GM19324 (cell line): ENCODE results near the gene MYO18B.

ENCODE experiments used
- ATAC-seq: cut with Tn5 transposase; IDR thresholded peaks from one replicate; pipeline ENCODE4 v1.9.1; 2021; ENCODE audit warnings: mild to moderate bottlenecking, moderate library complexity; ENCODE audit not compliant: unreplicated experiment, low FRiP score

MYO18B gene

DNA sequence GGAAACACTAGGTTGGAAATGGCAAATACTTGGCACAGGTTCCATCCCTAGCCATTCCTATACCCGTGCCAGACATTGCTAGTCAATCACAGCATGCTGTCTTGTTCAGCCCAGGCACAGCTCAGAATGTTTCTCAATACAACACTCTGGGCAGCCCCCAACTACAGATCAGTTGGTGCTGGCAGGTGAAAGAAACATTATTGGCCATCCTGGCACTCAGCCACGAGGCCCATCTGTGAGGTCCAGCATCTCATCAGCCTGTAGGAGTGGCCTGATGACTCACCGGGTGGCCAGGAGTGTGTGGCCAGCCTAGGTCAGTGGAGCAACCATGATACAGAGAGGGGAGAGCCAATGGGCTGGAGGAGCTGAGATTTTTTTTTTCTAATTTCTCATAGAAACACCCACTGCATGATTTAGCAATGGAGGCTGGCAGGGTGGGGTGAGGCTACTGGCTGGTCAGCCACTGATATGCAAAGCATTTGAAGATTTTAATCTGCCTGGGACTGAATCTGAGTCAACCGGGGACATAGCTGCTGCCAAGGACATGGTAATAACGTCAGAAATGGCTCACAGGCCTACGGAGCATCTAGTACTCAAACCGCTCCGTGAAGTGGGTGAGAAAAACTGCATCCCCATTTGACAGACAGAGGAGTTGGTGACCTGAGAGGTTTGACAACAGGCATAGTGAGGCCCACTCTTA is 5.4 kb downstream of the MYO18B start:
- no peak for ATAC-seq

DNA sequence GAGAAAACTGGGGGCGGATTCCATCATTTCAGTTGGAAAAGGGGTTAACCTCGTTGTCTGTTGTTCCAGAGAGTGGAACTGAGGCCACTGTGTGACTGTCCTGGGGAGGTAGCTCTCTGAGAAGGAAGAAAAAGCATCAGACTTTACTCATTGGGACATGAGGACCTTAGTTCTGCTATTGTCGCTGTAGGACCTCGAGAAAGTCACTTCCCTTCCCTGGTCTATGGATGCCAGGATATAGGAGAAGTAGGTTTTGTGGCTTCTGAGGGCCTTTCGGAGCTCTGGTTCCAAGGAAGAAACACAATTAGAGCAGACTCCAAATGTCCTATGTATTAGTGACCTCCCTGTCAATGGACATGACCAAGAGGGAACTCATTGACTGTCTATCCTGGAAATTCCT is 6.2 kb downstream of the MYO18B start:
- no peak for ATAC-seq

DNA sequence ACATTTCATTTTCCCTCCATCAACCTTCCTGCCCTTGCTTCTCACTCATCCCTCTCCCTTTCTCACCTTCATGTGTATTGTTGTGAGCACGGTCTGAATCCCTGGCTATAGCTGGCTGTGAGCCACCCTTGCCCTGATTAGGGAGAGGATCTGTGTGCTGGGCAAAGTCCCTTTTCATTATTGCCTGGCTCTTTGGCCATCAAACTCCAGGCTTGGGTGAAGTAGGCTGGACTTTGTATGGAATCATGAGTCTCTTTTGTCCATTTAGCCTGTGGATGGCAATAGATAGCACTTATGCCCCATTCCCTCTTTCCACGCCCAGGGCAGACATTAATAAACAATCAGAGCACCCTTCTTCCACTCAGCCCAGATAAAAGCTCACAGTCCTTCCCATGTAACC is 6.7 kb downstream of the MYO18B start:
- ATAC-seq: no peak

GRCh38 chr22:25749420-25750169 is 7.6 kb downstream of the MYO18B start:
- no peak for ATAC-seq

- ATAC-seq: no peak
These were observed 8.7 kb downstream of the MYO18B start for GRCh38 chr22:25750569-25751173.

DNA sequence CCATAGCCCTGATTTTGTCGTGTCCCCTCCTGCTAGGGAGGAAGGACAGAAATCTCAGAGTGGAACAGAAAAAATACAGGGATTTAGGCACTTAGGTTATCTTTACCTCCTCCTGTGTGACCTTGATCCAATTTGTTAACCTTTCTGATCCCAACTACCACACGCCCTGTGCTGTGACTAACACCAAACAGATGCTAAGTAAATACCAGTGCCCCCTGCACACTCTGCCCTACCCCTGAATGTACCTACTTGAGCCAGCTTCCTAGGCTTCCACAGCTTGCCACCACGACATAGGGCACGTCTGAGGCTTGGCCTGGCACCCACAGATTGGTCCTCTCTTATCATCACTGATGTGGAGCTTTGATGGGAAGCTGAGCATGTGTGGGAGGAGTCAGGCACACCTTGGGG is 9.2 kb downstream of the MYO18B start:
- no peak for ATAC-seq

DNA sequence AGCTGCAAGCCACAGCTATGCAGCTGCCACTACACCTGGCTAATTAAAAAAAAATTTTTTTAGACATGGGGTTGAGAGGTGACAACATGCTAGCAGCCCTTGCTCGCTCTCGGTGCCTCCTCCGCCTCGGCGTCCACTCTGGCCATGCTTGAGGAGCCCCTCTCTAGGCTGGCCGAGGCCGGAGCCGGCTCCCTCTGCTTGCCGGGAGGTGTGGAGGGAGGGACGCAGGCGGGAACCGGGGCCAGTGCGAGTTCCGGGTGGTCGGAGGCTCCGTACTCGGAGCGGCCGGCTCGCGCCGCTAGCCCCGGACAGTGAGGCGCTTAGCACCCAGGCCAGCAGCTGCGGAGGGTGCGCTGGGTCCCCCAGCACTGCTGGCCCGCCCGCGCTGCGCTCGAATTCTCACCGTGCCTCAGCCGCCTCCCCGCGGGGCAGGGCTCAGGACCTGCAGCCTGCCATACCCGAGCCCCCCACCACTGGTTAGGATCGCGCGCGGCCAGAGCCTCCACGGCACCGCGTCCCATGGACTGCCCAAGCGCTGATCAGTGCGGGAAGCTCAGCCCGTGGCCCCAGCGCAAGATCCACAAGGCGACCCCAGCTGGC is 10.7 kb downstream of the MYO18B start:
- no peak for ATAC-seq

GRCh38 chr22:25753252-25753651 is 11.3 kb downstream of the MYO18B start:
- ATAC-seq: no peak

DNA sequence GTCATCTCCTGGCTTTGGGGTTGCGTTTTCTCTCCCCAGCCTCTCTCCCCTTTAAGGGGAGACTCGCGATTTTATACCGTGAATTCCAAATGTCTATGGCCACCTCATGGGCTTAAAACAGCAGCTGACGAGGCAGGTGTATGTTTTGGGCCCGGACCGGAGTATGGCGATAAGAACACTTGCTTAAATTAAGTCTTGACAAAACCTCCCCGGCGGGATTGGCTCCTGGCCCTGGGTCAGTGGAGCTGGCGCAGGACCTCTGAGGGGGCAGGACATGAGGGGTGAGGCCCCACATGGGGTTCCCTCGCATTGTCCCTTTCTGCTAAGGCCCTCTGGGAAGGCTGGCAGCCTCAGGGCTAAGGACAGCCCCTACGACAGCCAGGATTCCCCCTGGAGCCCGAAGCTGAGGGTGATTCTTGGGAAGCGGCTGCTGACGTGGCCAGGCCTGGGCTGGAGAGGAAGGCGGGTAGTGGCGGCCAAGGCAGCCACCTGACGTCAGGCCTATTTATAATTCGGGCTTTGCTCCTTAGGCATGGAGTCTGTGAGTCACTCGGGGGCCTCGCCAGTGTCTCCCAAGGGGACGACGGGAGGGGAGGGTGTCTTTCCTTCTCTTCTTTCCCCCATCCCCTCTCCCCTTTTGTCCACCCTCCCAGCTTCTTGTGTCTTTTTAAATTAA is 12.7 kb downstream of the MYO18B start:
- no peak for ATAC-seq

DNA sequence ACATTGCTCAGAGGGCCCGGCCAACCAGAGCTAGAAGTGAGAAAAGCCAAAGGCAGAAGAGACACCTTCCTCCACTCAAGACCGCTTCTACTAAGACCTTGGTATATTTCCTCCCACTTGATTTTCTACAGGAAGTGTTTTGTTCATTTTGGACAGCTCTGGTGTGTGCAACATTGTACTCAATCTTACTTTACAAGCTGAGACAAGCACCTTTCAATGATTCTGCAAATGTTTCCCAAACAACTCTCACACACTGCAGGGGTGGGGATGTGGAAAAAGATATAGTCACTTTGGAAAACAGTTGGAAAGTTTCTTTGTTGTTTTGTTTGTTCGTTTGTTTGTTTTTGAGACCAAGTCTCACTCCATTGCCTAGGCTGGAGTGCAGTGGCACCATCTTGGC is 15.7 kb downstream of the MYO18B start:
- ATAC-seq: no peak

DNA sequence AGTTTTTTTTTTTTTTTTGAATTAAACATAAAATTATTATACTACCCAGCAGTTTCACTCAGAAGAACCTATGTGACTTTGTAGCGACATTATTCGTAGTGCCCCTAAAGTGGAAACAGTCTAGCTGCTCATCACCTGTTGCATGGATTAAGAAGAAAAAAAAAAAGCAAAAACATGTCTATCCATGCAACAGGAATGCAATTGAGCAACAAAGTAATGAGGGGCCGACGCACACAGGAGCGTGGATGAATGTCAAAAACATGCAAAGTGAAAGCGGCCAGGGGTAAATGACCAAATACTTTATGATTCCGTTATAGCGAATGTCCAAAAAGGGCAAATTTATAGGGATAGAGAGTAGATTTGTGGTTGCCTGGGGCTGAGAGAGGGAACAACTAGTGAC is 16.3 kb downstream of the MYO18B start:
- ATAC-seq: no peak

GRCh38 chr22:25759825-25760231 is 17.8 kb downstream of the MYO18B start:
- ATAC-seq: no peak

- no peak for ATAC-seq
These were observed 18.3 kb downstream of the MYO18B start for GRCh38 chr22:25760294-25760693.

DNA sequence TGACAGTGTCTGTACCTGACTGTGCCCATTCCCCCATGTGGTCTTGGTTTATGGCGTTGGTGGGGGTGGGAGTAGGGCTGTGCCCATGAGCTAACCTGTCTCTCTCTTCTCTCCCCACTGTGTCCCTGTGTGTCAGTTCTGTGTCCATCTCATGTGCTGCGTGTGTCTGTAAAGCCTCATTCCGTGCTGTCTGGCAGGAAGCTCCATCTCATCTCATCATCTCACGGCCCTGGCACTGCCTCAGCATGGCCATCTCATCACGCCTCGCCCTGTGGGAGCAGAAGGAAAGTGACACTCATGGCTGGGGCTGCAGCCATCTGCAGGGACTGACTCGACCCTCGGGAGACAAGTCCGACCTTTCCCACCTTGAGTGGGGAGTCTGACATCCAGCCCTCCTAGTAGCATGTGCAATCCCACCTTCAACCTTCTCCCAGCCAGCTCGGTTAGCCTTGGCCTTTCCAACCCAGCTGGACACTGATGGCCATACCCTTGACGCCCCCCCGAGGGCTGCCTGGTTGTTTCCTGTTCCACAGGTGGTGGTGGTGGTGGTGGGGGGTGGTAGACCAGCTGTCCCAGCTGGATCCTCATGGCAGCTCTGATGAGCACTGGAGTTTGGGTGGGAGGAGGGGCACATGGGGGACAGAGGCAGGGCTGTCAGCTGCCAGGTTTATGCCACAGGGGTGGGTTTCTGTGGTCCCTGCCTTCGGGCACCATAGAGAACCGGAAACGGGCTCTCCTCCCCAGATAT is 19.0 kb downstream of the MYO18B start:
- no peak for ATAC-seq

GRCh38 chr22:25762147-25762546 is 20.2 kb downstream of the MYO18B start:
- no peak for ATAC-seq

GRCh38 chr22:25763239-25763777 is 21.3 kb downstream of the MYO18B start:
- no peak for ATAC-seq

GRCh38 chr22:25764270-25765015 is 22.5 kb downstream of the MYO18B start:
- ATAC-seq: no peak

DNA sequence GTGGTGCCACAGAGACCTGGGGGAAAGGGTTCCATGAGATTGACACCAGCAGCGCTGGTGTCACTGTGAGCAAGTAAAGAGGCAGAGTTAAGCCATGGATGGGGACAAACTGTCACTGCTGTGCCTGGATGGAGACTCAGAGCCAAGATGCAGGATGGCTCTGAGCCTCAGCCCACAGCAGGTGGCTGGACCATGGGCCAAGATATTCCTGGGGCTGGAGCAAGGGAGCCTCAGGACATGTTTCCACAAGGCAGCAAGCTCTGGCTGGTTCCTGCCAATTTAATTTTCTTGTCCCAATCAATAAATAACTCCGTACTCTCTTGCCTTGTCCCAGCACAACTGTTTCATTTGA is 23.0 kb downstream of the MYO18B start:
- ATAC-seq: no peak

- ATAC-seq: no peak
These were observed 23.8 kb downstream of the MYO18B start for GRCh38 chr22:25765801-25766200.
